ENCODE data around the gene HOXA2. TPM values are rescaled to one million over a fixed set of nuclear protein-coding genes. Genes with fewer than 3 reads are reported as not detected.

HOXA2 gene
- total RNA-seq = under 1 TPM; 0.05 to 0.08 TPM
- polyA plus RNA-seq = under 1 TPM; 0.08 to 0.13 TPM

DNA sequence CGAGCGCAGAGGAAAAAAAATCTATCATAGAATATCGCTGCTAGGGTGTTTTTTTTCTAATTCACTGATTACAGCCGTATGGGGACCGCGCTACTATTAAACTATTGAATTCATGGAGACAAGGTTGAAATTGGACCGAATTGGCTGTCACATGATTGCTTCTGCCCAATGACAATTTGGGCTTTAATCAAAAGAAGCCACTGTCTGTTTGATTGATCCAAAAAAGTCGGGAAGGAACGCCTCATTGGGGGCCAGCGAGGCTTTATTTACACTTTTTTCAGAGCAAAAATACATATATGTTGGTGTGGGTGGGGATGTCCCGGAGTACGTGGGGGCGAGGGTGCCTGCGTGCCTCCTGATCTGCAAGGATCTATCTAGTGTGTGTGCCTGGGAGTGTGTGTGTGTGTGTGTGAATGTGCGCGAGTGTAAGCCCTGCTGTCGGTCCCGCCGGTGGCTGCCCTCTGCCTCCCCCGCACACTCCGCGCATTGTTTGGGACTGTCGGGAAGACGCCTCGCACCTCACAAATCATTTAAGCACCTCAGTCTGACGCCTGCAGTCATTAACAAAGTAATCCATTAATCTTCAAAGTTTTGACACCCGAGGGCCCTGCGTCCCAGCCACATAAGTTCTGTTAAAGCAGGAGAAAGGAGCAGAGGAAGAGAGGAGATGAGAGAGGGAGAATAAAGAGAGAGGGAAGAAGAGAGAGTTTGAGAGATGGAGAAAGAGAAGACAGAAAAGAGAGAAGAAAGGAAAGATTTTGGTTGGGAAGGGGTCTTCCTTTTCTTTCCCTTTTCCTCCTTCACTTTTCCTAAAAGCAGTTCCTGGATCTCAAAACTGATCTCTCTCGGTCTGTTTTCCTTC, at the start of gene HOXA2:
Gene HOXA2 (minus strand): TSS at position 103 of the 862 bp plus-strand sequence. CDS start 183 bp downstream, outside the sequence.
- H3K36me3 ChIP-seq (ENCODE audit: control insufficient read depth in 4 of 4, insufficient read depth in 3 of 4, low read depth in 1 of 4, low read length in 3 of 4) = no peaks in the 10 kb centered on the region
- no peak for DNase-seq (ENCODE audit: low spot score)
- WGBS = 9% methylated on average over 29 of the region's 29 CpGs
- peak within 1 kb of the TSS in 1 of 3 donors; percentile 15 for H3K4me3 ChIP-seq (ENCODE audit: low read depth in 1 of 3, low read length in 3 of 3)
- H3K9me3 ChIP-seq (ENCODE audit: control insufficient read depth in 4 of 4, low read length in 3 of 4) = no peaks in the 10 kb centered on the region
- H3K4me1 ChIP-seq (ENCODE audit: control insufficient read depth in 4 of 4, insufficient read depth in 4 of 4, low read length in 3 of 4) = peaks cover 0 to 7% (median 0%) of the 10 kb centered on the region in 4 donors
- TF ChIP-seq, protein P1, sequence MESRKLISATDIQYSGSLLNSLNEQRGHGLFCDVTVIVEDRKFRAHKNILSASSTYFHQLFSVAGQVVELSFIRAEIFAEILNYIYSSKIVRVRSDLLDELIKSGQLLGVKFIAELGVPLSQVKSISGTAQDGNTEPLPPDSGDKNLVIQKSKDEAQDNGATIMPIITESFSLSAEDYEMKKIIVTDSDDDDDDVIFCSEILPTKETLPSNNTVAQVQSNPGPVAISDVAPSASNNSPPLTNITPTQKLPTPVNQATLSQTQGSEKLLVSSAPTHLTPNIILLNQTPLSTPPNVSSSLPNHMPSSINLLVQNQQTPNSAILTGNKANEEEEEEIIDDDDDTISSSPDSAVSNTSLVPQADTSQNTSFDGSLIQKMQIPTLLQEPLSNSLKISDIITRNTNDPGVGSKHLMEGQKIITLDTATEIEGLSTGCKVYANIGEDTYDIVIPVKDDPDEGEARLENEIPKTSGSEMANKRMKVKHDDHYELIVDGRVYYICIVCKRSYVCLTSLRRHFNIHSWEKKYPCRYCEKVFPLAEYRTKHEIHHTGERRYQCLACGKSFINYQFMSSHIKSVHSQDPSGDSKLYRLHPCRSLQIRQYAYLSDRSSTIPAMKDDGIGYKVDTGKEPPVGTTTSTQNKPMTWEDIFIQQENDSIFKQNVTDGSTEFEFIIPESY (IDR thresholded peaks at IDR 0.05) = no peak
- TF ChIP-seq RAD21 (IDR thresholded peaks at IDR 0.05) = no peak
- no peak for TF ChIP-seq NR2F2 (IDR thresholded peaks at IDR 0.05)
- TF ChIP-seq JUND (IDR thresholded peaks at IDR 0.05) = no peak
- TF ChIP-seq TAF1 (conservative IDR thresholded peaks at IDR 0.05) = no peak
- TF ChIP-seq YY1 (IDR thresholded peaks at IDR 0.05) = no peak
- TF ChIP-seq EGR1 (IDR thresholded peaks at IDR 0.05; ENCODE audit: low read depth in 2 of 2) = no peak
- no peak for TF ChIP-seq RXRA (IDR thresholded peaks at IDR 0.05)
- no peak for TF ChIP-seq GABPA (IDR thresholded peaks at IDR 0.05 in 1 of 2, conservative IDR thresholded peaks at IDR 0.05 in 1 of 2)
- no peak for TF ChIP-seq SP1 (IDR thresholded peaks at IDR 0.05)
- TF ChIP-seq HNF4A (conservative IDR thresholded peaks at IDR 0.05) = no peak
- TF ChIP-seq, protein P2, sequence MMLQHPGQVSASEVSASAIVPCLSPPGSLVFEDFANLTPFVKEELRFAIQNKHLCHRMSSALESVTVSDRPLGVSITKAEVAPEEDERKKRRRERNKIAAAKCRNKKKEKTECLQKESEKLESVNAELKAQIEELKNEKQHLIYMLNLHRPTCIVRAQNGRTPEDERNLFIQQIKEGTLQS (IDR thresholded peaks at IDR 0.05) = no peak
- TF ChIP-seq HNF4G (IDR thresholded peaks at IDR 0.05) = no peak
- TF ChIP-seq, protein P3, sequence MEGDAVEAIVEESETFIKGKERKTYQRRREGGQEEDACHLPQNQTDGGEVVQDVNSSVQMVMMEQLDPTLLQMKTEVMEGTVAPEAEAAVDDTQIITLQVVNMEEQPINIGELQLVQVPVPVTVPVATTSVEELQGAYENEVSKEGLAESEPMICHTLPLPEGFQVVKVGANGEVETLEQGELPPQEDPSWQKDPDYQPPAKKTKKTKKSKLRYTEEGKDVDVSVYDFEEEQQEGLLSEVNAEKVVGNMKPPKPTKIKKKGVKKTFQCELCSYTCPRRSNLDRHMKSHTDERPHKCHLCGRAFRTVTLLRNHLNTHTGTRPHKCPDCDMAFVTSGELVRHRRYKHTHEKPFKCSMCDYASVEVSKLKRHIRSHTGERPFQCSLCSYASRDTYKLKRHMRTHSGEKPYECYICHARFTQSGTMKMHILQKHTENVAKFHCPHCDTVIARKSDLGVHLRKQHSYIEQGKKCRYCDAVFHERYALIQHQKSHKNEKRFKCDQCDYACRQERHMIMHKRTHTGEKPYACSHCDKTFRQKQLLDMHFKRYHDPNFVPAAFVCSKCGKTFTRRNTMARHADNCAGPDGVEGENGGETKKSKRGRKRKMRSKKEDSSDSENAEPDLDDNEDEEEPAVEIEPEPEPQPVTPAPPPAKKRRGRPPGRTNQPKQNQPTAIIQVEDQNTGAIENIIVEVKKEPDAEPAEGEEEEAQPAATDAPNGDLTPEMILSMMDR (IDR thresholded peaks at IDR 0.05; ENCODE audit: low read depth, low read length, missing input control) = no peak
- TF ChIP-seq FOXA1 (IDR thresholded peaks at IDR 0.05) = no peak
- TF ChIP-seq, protein P4, sequence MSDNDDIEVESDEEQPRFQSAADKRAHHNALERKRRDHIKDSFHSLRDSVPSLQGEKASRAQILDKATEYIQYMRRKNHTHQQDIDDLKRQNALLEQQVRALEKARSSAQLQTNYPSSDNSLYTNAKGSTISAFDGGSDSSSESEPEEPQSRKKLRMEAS (IDR thresholded peaks at IDR 0.05) = no peak
- TF ChIP-seq, protein P5, sequence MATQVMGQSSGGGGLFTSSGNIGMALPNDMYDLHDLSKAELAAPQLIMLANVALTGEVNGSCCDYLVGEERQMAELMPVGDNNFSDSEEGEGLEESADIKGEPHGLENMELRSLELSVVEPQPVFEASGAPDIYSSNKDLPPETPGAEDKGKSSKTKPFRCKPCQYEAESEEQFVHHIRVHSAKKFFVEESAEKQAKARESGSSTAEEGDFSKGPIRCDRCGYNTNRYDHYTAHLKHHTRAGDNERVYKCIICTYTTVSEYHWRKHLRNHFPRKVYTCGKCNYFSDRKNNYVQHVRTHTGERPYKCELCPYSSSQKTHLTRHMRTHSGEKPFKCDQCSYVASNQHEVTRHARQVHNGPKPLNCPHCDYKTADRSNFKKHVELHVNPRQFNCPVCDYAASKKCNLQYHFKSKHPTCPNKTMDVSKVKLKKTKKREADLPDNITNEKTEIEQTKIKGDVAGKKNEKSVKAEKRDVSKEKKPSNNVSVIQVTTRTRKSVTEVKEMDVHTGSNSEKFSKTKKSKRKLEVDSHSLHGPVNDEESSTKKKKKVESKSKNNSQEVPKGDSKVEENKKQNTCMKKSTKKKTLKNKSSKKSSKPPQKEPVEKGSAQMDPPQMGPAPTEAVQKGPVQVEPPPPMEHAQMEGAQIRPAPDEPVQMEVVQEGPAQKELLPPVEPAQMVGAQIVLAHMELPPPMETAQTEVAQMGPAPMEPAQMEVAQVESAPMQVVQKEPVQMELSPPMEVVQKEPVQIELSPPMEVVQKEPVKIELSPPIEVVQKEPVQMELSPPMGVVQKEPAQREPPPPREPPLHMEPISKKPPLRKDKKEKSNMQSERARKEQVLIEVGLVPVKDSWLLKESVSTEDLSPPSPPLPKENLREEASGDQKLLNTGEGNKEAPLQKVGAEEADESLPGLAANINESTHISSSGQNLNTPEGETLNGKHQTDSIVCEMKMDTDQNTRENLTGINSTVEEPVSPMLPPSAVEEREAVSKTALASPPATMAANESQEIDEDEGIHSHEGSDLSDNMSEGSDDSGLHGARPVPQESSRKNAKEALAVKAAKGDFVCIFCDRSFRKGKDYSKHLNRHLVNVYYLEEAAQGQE (IDR thresholded peaks at IDR 0.05) = no peak
- no peak for TF ChIP-seq FOXA2 (IDR thresholded peaks at IDR 0.05)
- no peak within 1 kb of the TSS for H3K9ac ChIP-seq (ENCODE audit: low read depth in 1 of 2, low read length in 2 of 2)
- H3K27ac ChIP-seq (ENCODE audit: low read depth in 1 of 2, low read length in 2 of 2) = peak within 1 kb of the TSS; percentile 51 to 63
- peaks cover 0 to 31% (median 15%) of the 10 kb centered on the region in 4 donors for H3K27me3 ChIP-seq (ENCODE audit: control insufficient read depth in 4 of 4, insufficient read depth in 4 of 4, low read length in 3 of 4)
